ENCODE data around the gene IGF1R.
"Not testable (repeated sequence)": the region's sequence is repeated elsewhere in the genome, so short reads cannot be mapped to it uniquely, and the experiment has no call there.

IGF1R gene

DNA sequence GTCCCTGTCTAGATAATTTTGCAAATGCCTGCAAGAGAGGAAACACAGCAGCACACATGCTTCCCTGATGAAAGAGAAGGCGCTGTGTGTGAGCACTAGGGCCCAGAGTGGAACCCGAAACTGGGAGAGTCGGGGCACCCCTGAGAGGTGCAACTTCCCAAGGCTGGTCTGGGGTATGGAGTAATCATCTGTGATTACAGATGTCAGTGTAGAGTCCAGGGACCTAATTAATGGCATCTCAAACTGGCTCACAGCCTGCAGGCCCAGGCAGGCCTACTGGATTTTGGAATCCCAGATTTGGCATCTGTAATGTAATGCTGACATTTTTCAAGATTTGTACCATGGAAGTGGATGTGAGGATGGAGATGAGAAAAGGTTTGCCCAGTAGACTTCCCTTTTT lies 329.8 kb downstream of the IGF1R start:
- DNase-seq, result no peak

DNA sequence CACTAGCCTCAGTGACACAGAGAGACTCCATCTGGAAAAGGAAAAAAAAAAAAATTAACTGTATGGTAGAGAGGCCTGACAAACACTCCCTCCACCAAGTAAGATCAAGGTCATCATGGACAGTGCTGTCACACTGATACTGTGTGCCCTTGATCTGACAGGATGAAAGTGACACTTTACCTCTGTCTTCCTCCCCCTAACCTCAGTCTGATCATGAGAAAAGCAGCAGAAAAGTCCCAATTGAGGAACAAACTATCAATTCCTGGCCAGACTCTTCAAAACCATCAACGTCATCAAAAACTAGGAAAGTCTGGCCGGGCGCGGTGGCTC lies 332.5 kb downstream of the IGF1R start:
- DNase-seq, result no peak

DNA sequence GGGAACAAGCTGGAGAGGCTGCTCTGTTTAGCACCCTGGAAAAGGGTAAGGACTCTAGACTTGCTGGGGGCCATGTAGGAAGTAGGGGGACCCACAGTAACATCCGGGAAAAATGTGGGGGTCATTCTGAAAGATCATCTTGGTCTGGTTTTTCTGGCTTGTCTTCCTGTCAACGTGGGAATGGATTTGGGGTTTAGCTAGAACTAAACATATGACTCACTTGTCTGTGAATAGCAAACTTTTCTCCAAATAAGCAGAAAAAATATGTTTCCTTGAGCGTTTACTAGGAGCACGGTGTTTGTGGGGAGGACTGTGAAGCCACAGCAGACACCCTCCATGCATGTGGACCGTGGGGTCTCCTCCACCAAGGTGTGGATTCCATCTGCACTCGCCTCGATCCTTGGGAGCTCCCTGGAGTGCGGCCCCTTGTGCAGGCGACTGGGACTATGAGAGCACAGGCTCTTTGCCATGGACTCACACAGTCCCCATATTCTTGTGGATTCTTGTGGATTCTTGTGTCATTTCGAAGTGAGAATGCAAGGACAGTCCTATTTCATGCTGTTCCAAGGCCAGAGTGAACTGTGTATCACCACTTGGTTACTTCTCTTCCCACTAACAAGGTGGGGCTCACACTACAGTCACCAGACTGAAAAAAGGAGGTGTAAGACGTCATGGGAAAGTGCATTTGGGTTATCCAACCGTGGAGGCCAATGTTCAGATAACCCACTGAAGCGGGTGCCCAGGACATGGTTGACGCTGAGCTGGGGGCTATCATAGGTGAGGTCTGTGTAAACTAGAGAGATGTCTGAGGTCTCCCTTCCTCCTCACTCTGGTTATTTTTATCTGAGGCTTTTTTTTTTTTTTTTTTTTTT lies 333.7 kb downstream of the IGF1R start:
- no peak for DNase-seq

DNA sequence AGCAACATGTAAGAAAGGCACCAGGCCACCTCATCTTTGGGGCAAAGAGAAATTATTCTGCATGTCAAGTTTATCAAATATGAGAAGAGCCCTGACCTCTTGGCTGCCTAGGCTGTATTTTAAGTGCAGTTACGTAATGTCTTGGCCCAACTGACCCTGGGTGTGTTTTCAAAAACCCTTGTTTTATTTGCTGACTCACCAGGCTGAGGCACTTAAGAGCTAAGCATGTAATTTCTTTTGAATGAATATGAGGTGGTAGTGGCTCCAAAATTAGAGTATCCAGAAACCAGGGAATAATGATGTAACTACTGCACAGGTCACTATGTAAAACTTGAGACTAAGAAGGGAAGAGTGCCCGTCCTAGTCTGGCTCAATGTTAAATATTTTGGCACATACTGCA lies 335.0 kb downstream of the IGF1R start:
- no peak for DNase-seq

DNA sequence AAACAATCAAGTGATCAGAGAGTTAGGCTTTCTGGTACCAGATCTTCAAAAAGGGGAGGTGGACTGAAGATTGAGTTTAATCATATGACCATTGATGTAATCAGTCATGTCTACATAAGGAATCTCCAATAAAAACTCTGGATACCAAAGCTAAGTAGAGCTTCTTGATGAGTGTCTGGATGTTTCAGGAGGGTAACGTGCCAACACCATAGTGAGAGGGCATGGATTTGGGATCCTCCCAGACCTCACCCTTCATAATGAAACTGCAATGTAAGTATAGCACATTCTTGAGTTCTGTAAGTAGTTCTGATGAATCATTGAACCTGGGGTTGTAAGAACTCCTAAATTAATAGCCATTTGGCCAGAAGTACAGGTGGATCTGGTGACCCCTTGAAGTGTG lies 337.9 kb downstream of the IGF1R start:
- DNase-seq, result no peak

DNA sequence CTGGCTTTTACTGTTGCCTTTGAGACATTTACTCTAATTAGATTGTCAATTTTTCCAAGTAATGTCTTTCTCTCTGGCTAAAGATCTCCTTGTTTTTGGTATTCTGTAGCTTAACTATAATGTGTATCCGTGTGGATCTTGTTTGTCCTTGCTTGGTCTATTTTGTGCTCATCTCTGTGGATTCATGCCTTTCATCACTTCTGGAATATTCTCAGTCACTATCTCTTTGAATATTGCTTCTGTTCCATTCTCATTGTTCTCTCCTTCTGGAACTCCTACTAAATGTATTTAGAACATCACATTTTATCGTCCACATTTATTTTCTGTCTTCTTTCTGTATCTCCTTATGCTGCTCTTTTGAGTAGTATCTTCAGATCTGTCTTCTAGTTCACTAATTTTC lies 346.6 kb downstream of the IGF1R start:
- DNase-seq, result no peak

DNA sequence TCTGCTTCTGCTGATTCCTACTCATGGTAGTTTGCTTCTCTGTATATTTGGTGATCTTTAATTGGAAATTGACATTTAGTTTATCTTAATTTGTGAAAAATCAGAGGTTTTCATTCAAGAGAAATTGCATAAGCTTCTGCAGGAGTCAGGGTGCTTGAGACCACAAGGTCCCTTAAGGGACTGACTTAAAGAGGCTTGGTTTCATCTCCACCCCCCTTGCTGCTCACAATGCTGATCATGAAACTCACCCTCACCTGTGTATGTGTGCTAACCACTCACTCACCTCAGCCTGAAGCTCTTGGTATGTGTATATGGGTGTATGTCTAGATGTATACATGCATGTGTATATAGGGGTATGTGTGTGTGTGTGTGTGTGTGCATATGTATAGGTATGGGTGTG lies 347.8 kb downstream of the IGF1R start:
- DNase-seq, result no peak

DNA sequence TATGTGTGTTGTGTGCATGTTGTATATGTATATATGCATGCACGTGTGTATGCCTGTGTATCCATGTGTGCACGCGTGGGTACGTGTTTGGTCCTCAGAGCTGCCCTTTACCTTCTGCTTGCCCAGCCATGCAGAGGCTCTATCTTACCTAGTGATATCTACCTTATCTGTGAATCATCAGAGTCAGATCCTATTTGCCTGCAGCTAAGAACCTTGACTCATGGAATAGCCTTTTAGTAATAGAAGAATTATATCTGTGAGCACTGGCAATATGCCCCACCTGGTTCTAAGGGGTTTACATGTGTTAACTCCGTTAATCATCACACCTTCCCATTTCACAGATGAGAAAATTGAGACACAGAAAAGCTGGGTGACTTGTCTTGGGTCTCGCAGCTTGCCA lies 348.3 kb downstream of the IGF1R start:
- no peak for DNase-seq

DNA sequence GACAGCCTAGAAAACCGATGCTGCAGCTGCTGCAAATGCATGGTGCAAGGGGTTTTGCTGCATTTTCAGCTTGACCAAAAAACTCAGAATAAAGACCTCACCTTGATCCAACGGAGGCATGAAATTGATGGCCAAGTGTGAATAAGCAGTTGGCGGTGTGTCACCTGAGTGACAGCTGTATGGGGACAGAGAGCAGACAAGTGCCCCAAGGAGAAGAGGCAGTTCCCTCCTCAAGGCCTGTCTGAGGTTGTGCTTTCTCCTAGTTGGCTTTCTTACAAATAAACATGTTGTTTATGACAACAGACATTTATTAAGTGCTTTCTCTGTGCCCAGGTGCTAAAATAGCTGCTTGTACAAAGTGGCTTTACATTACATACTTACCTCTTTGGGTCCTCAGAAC lies 349.0 kb downstream of the IGF1R start:
- no peak for DNase-seq

DNA sequence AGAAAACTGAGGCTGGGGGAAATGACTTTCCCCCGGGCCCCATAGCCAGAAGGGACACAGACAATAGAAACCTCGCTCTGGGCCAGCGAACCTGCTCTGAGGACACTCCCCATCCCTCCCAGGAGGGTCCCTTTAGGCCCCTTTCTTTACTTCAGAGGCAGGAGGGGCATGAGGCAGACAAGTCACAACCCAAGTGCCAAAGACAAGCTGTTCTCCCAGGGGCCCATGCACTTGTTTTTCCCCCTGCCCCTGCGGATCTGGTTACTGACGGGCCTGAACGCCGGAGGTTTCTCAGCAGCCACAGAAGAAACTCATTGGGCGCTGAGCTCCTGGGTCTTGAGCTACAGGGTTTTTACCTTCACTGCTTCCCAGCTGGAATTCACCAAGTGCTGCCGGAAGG lies 349.4 kb downstream of the IGF1R start:
- DNase-seq, result no peak

DNA sequence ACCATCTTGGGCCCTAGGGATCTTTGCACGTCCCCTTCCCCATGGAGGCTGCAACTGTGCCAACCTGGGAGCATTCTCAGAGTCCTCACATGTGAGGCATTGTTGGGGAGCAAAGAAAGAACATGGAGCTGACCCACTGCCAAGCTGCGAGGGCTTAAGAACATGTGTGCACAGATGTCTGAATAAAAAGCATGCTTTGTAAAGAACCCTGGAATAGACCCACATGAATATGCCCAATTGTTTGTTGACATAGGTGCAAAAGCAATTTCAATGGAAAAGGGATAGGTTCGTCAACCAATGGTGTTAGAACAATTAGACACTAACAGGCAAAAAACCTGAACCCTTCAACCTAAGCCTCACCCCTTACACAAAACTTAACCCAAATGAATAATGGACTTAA lies 349.9 kb downstream of the IGF1R start:
- no peak for DNase-seq

DNA sequence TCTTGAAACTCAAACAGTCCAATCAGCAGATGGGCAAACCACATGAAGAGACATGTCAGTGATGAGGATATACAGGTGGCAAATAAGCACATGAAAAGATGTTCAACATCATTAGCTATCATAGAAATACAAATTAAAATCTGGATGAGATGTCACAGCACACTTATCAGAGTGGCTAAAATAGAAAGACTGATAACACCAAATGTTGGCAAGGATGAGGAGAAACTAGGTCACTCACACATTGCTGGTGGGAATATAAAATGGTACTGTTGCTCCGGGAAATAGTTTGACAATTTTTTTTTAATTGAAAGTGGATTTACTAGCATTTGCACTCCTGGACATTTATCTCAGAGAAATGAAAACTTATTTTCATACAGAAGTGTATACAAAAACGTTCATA lies 350.9 kb downstream of the IGF1R start:
- no peak for DNase-seq

DNA sequence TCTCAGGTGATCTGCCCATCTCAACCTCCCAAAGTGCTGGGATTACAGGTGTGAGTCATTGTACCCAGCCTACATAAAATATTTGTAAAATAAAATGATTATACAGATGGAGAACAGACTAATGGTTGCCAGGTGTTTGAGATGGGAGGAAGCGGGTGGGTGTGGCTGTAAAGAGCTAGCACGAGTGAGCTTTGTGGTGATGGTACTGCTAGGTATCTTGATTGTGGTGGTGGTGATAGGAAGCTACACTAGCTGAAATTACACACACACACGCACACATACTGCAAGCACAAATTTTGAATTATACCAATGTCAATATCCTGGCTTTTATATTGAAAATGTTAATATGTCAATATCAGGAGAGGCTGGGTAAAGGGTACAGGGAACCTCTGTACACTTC lies 353.9 kb downstream of the IGF1R start:
- no peak for DNase-seq

DNA sequence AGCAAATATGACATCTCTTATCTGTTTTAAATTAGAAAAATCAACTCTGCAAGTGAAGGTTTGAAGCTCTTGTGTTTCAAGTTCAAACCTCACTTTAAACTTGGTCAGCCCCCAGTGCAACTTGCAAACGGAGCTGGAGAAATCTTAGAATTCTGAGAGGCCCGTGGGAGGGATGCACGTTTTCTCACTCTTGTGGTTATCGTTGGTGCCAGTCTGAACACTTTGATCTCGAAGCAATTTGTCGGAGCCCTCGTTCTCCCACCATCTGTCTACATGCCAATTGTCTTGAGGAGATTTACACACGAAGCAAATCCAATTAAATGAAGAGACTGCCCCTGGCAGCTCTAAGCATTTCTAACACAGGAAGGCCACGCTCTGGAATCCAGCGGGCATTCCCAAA lies 355.0 kb downstream of the IGF1R start:
- not testable (repeated sequence) for DNase-seq

DNA sequence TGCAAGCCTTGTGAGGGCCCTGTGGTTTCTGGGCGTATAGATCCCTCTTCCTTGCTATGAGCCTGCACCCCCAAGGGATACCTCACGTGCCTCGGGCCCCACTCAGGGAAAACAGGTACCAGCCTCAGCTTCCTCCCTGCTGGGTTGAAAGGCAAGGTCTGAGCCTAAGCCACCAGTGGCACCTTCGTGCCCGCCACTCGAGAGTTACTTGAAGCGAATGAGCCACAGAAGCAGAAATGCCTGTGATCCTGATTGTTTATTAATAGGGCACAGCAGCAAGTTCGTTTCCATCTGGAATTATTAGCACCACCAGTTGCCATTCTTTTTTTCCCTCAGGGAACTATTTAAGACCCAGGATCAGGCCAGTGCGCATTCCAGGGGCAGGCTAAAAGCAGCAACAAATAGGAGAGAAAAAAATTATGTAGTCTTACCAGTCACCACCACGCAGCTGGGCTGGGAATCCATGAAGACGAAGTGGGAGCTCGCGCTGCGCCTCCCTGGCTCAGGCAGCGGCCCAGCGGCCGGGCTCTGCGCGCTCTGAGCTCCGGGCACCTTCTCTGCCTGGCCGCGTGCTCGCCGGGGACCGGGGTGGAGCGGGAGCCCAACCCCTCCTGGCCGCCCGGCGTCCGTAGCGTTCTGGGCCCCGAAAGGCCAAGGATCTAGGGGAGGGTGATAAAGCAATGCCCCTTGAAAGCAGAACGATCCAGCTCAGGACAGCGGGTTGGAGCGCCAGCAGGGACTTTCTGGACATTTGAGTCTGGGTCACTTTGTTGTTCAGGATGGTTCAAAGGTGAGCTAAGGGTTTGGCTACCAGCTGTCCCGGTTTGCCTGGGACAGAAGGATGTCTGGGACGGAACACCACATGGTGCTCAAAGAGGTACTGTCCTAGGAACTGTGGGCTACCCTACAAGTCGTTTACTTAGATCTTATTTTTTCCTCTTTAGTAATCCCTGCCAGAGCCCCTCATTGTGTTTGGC lies 356.9 kb downstream of the IGF1R start:
- DNase-seq, result not testable (repeated sequence)

DNA sequence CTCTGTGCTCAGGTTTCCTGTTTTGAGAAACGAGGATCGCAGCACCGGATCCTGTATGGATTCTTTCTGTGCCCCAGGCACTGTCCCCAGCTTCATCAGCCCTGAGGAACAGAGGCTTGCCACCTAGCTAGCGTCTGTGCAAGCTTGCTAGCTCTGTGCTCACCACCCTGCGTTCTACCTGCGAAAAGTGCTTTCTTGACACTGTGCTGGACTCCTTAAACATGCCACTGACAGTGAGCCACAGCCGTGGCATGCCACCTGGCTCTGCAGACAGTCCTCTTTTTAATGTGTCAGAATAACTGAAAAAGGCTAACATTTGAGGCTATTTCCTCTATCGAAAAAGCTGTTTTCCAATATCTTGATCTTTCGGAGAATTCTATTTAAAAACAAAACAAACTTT lies 357.8 kb downstream of the IGF1R start:
- no peak for DNase-seq

DNA sequence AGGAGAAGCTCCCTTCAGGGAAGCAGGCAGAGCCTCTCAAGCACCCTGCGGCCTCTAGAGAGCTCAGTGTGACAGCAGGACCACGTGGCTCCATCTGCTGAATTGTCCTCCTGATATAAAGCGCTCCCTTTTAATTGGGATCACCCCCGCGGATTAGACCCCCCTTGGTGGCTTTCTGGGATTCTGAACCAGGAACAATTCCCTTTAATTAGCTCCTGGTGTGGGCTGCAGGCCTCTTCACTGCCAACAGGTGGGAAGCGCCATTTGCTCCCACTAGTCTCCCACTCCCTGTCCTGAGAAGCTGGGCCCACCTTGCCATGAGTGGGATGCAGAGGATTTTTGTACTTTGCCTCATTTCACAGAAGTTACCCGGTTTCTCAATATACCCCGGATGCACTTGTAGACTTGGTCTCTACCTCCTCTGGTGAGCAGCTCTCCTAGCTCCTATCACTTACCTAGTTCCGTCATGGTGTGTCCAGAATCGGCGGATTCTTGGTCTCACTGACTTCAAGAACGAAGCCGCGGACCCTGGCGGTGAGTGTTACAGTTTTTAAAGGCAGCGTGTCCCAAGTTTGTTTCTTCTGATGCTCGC lies 358.7 kb downstream of the IGF1R start:
- no peak for DNase-seq

DNA sequence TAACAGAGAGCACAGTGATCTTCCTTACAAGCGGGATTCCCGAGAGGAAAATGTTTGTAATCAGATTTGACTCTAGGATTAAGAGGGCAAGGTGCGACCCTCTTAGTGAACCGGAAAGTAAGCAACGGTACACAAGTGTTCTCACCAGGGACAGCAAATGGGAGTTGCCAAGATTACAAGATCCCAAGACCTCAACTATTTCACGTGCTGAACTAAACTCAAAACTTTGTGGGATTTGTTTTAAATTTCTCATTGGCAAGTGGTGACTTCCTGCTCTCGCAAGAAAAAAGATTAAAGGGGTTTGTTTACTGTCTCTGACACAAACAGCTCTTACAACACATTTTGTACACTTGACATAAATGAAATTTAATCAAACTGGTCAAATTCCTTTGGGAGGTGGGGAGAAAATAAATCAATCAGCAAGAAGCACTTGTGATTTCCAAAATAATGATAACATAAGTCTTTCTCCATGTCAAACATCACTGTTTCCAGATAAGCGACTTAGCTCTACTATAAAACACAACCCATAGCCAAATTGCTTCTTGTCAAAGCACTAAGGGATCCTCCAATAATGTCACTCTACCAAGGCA lies 361.5 kb downstream of the IGF1R start:
- no peak for DNase-seq

DNA sequence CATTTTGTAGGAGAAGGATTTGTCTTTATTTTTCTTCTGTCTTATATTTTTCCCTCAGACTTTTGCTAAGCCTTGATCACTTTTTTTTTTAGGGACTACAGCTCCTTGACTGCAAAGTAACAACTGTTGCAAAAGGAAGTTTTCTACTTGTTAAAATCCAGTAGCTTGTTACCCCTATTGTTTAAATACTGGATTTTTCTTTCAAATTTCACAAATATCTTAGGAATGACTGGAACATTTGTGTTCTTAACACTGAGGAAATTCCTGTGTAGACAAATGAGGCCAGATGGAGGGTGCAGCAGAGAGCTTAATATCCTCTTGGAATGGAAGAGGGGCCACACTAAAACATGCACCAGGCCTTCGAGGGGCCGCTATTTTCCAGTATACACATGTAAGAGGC lies 362.4 kb downstream of the IGF1R start:
- DNase-seq, result no peak

Measured in NCI-H1436 (cell line).